SK-N-SH (cell line): Measurements from ENCODE around the gene CPT1B. TPM values are rescaled to one million over a fixed set of nuclear protein-coding genes. Genes with fewer than 3 reads are reported as not detected.

Experiments
- CTCF ChIA-PET: fragments of 300-600, 350-600 bp; formaldehyde crosslinking; extraction: SDS; loops from one replicate; lab custom pipeline; 2021; lab: Yijun Ruan, JAX
- POLR2A ChIA-PET: fragments of 350-600 bp; sonication (Branson Sonifier 250); formaldehyde crosslinking; extraction: SDS; loops from one replicate; lab custom pipeline; 2020; ENCODE audit warnings: antibody characterized with exemption, inconsistent platforms; lab: Yijun Ruan, JAX
- DNase-seq: peaks from one replicate; pipeline ENCODE4 v3.0.0; 2012
- H2AFZ ChIP-seq: fragments of 200-600 bp; sonication (generic); 2 replicates; pipeline ENCODE4 v1.8.1; 2016; ENCODE audit warnings: antibody characterized with exemption, mild to moderate bottlenecking, low read depth
- H3F3A ChIP-seq: fragments of 200-600 bp; sonication (generic); replicated peaks from 2 replicates; pipeline ENCODE3; 2016; ENCODE audit warnings: antibody characterized with exemption, mild to moderate bottlenecking; ENCODE audit not compliant: insufficient read depth
- H3K27ac ChIP-seq, 2 experiments: fragments of 200-500 bp in 1 of 2; fragments of 200-600 bp in 1 of 2; sonication (Bioruptor generic) in 1 of 2; sonication (generic), shearing (Covaris generic) in 1 of 2; 2 replicates each; pipeline versions ENCODE4 v1.5.1 to v1.6.1; 2014 to 2016; ENCODE audit warnings: low read depth in 2 of 2, inconsistent platforms in 1 of 2, low read length in 1 of 2, mild to moderate bottlenecking in 1 of 2, mixed read lengths in 1 of 2
- H3K27me3 ChIP-seq: fragments of 200-600 bp; sonication (generic), shearing (Covaris generic); 2 replicates; pipeline ENCODE4 v1.6.1; 2016; ENCODE audit warnings: mixed run types; ENCODE audit not compliant: insufficient read depth
- H3K36me3 ChIP-seq, 2 experiments: fragments of 200-500 bp in 1 of 2; fragments of 200-600 bp in 1 of 2; sonication (Bioruptor generic) in 1 of 2; sonication (generic) in 1 of 2; replicated peaks in 1 of 2; 2 replicates each; pipeline versions ENCODE3 to v1.5.1; 2014 to 2016; ENCODE audit warnings: low read length in 1 of 2, mild to moderate bottlenecking in 1 of 2; ENCODE audit not compliant: insufficient read depth in 2 of 2, control insufficient read depth in 1 of 2
- H3K4me1 ChIP-seq, 2 experiments: fragments of 200-500 bp in 1 of 2; fragments of 200-600 bp in 1 of 2; sonication (Bioruptor generic) in 1 of 2; sonication (generic), shearing (Covaris generic) in 1 of 2; 2 replicates each; pipeline versions ENCODE4 v1.5.1 to v1.6.1; 2014 to 2016; ENCODE audit warnings: low read depth in 1 of 2, low read length in 1 of 2, mixed run types in 1 of 2; ENCODE audit not compliant: insufficient read depth in 2 of 2, control insufficient read depth in 1 of 2
- H3K4me2 ChIP-seq: fragments of 200-600 bp; sonication (generic), shearing (Covaris generic); 2 replicates; pipeline ENCODE4 v1.6.1; 2017; ENCODE audit warnings: mixed run types
- H3K4me3 ChIP-seq, 2 experiments: fragments of 200-500 bp in 1 of 2; fragments of 200-600 bp in 1 of 2; sonication (Bioruptor generic) in 1 of 2; sonication (generic), shearing (Covaris generic) in 1 of 2; 2 replicates each; pipeline versions ENCODE4 v1.5.1 to v1.8.1; 2014 to 2016; ENCODE audit warnings: low read depth in 2 of 2, inconsistent platforms in 1 of 2, low read length in 1 of 2, mild to moderate bottlenecking in 1 of 2, mixed read lengths in 1 of 2, moderate library complexity in 1 of 2
- H3K79me2 ChIP-seq: fragments of 200-600 bp; sonication (generic); 2 replicates; pipeline ENCODE4 v1.8.1; 2017; ENCODE audit warnings: mild to moderate bottlenecking; ENCODE audit not compliant: insufficient read depth
- H3K9ac ChIP-seq: fragments of 200-600 bp; sonication (generic); 2 replicates; pipeline ENCODE4 v1.6.1; 2017; ENCODE audit warnings: mixed run types
- H3K9me2 ChIP-seq: fragments of 200-600 bp; sonication (generic); 2 replicates; pipeline ENCODE4 v1.6.1; 2017; ENCODE audit warnings: mixed run types
- H3K9me3 ChIP-seq: fragments of 200-600 bp; sonication (generic); 2 replicates; pipeline ENCODE4 v1.6.1; 2017; ENCODE audit warnings: mixed run types, mild to moderate bottlenecking, moderate library complexity
- H4K20me1 ChIP-seq: fragments of 200-600 bp; sonication (generic); 2 replicates; pipeline ENCODE4 v1.6.1; 2017; ENCODE audit warnings: mild to moderate bottlenecking, mixed run types; ENCODE audit not compliant: insufficient read depth
- CTCF ChIP-seq: fragments of 200-600 bp; sonication (generic); IDR thresholded peaks from 2 replicates; pipeline ENCODE4 v1.6.1; 2017; ENCODE audit warnings: antibody characterized with exemption, mild to moderate bottlenecking, moderate library complexity
- ELF1 ChIP-seq: IDR thresholded peaks from 2 replicates; pipeline ENCODE4 v1.4.0; 2012
- EZH2phosphoT487 ChIP-seq: fragments of 200-600 bp; sonication (generic); IDR thresholded peaks from 2 replicates; pipeline ENCODE4 v1.6.1; 2017; ENCODE audit warnings: low read depth, mixed run types, mild to moderate bottlenecking, antibody characterized with exemption, moderate library complexity, borderline replicate concordance
- FOXM1 ChIP-seq: IDR thresholded peaks from 2 replicates; pipeline ENCODE4 v1.4.0; 2012; ENCODE audit warnings: low read depth, mild to moderate bottlenecking
- MXI1 ChIP-seq: IDR thresholded peaks from 2 replicates; pipeline ENCODE4 v1.6.1; 2012; ENCODE audit warnings: mild to moderate bottlenecking, low read depth, low read length, improper control_type of control experiment
- SIN3A ChIP-seq: IDR thresholded peaks from 2 replicates; pipeline ENCODE4 v1.6.1; 2012; ENCODE audit warnings: low read depth, mild to moderate bottlenecking, low read length, moderate library complexity, borderline replicate concordance
- SMC3 ChIP-seq: IDR thresholded peaks from 2 replicates; pipeline ENCODE4 v1.6.1; 2012; ENCODE audit warnings: low read depth, low read length, improper control_type of control experiment
- TAF1 ChIP-seq: IDR thresholded peaks from 2 replicates; pipeline ENCODE4 v1.6.1; 2012; ENCODE audit warnings: low read depth, mild to moderate bottlenecking, low read length, moderate library complexity, borderline replicate concordance
- WGBS: methylation state at CpG from one replicate; pipeline ENCODE4 v1.1.6; 2017; ENCODE audit warnings: low lambda C conversion rate; 5-methylcytosine and 5-hydroxymethylcytosine counted together
- polyA plus RNA-seq, 3 experiments: library from polyadenylated mRNA; depleted of rRNA; stranded (reverse); fragments of >200 nt; gene quantifications; 2 replicates each; pipeline ENCODE4 v1.2.3, GENCODE V29; 2012

CPT1B gene
- polyA plus RNA-seq, 1 of the 3 experiments (the other 2 are of a cell fraction), result 33.2 TPM

- H3K79me2 ChIP-seq, result peaks cover 4% of the 10 kb centered on the region; the same call in 1 of the 2 replicates
- no peak overlapping the region for H2AFZ ChIP-seq
- POLR2A ChIA-PET, result interaction anchor here (1.6 kb wide), 1 partner anchor 96 kb away, joined by 6 read pairs; the partner anchor contains the start of gene SCO2
- TF ChIP-seq CTCF, result peak; percentile 40
- TF ChIP-seq ELF1, result no peak
- TF ChIP-seq TAF1, result no peak
- H3F3A ChIP-seq, result peaks cover 5% of the 10 kb centered on the region
- H3K4me3 ChIP-seq, result peak overlapping the region; percentile 12 to 61; a peak in 2 of 4 replicates
- no peaks in the 10 kb centered on the region for H3K9me2 ChIP-seq
- H3K36me3 ChIP-seq, result peaks cover 0 to 6% of the 10 kb centered on the region in 2 experiments
- H3K4me2 ChIP-seq, result peak overlapping the region; percentile 79
- no peaks in the 10 kb centered on the region for H3K27me3 ChIP-seq
- WGBS, result 41% methylated on average over 18 of the region's 18 CpGs
- DNase-seq, result peak; percentile 16
- H4K20me1 ChIP-seq, result no peaks in the 10 kb centered on the region
- no peaks in the 10 kb centered on the region for H3K9me3 ChIP-seq
- H3K4me1 ChIP-seq, result peaks cover 0 to 22% of the 10 kb centered on the region in 2 experiments; a peak in 2 of 4 replicates
- H3K9ac ChIP-seq, result no peak overlapping the region
- CTCF ChIA-PET, result interaction anchor here (1.2 to 2.9 kb wide), 14 partner anchors 7 to 389 kb away, joined by 3 to 22 read pairs (median 6); partner anchors contain the start of genes SCO2 and SYCE3
- H3K27ac ChIP-seq, result no peak overlapping the region
Measured at GRCh38 chr22:50621948-50622722, 43.9 kb upstream of the CPT1B start.

- no peak overlapping the region for H3K9ac ChIP-seq
- peak; percentile 13 for DNase-seq
- no peaks in the 10 kb centered on the region for H3K9me3 ChIP-seq
- H3K4me2 ChIP-seq, result peak overlapping the region; percentile 79
- TF ChIP-seq SIN3A (no peak), FOXM1 (no peak), MXI1 (no peak), EZH2phosphoT487 (no peak), SMC3 (no peak), ELF1 (no peak)
- peaks cover 0 to 6% of the 10 kb centered on the region in 2 experiments for H3K36me3 ChIP-seq
- no peaks in the 10 kb centered on the region for H3K9me2 ChIP-seq
- no peak overlapping the region for H2AFZ ChIP-seq
- peaks cover 0 to 16% of the 10 kb centered on the region in 2 experiments; a peak in 2 of 4 replicates for H3K4me1 ChIP-seq
- H3K4me3 ChIP-seq, result peak overlapping the region; percentile 44 to 61
- H3F3A ChIP-seq, result peaks cover 5% of the 10 kb centered on the region
- CTCF ChIA-PET, result interaction anchor here (0.7 to 2.9 kb wide), 28 partner anchors 8 to 388 kb away, joined by 3 to 22 read pairs (median 4); partner anchors contain the start of genes SCO2 and SYCE3
- no peaks in the 10 kb centered on the region for H3K79me2 ChIP-seq
- H3K27me3 ChIP-seq, result no peaks in the 10 kb centered on the region
- H3K27ac ChIP-seq, result no peak overlapping the region
- POLR2A ChIA-PET, result interaction anchor here (1.6 kb wide), 1 partner anchor 96 kb away, joined by 6 read pairs; the partner anchor contains the start of gene SCO2
- 8% methylated on average over 7 of the region's 10 CpGs for WGBS
- H4K20me1 ChIP-seq, result no peaks in the 10 kb centered on the region
Measured at GRCh38 chr22:50621356-50621880, 43.2 kb upstream of the CPT1B start.
